ENCODE results near the gene JARID2.

JARID2 gene

GRCh38 chr6:15400572-15401004 lies 154.7 kb downstream of the JARID2 start:
- H3K9ac ChIP-seq (ENCODE audit: low read length): no peak overlapping the region
- H3F3A ChIP-seq (ENCODE audit: insufficient read depth, low read length): no peaks in the 10 kb centered on the region
- no peak overlapping the region for H3K4me2 ChIP-seq (ENCODE audit: low read length)
- no peaks in the 10 kb centered on the region for H3K27me3 ChIP-seq (ENCODE audit: insufficient read depth, low read length)
- no peaks in the 10 kb centered on the region for H3K9me3 ChIP-seq (ENCODE audit: low read length)
- no peak overlapping the region for H3K4me3 ChIP-seq (ENCODE audit: low read depth, low read length, poor library complexity, severe bottlenecking)
- no peak overlapping the region for H3K27ac ChIP-seq (ENCODE audit: low read depth, low read length, poor library complexity, severe bottlenecking)
- no peaks in the 10 kb centered on the region for H3K79me2 ChIP-seq (ENCODE audit: insufficient read depth, low read length)
- H3K36me3 ChIP-seq (ENCODE audit: insufficient read depth, low read length): no peaks in the 10 kb centered on the region
- H4K20me1 ChIP-seq (ENCODE audit: insufficient read depth, low read length): no peaks in the 10 kb centered on the region
- H2AFZ ChIP-seq (ENCODE audit: low read length): no peak overlapping the region
- TF ChIP-seq EZH2 (IDR thresholded peaks at IDR 0.05; ENCODE audit: borderline replicate concordance, low read length) (no peak), CTCF (IDR thresholded peaks at IDR 0.05; ENCODE audit: low read length) (no peak)
- no peaks in the 10 kb centered on the region for H3K9me2 ChIP-seq (ENCODE audit: low read depth, low read length)
- no peaks in the 10 kb centered on the region for H3K4me1 ChIP-seq (ENCODE audit: insufficient read depth, low read length, severe bottlenecking)

- H3K9me2 ChIP-seq (ENCODE audit: low read depth, low read length): no peaks in the 10 kb centered on the region
- no peaks in the 10 kb centered on the region for H3K27me3 ChIP-seq (ENCODE audit: insufficient read depth, low read length)
- H3K9me3 ChIP-seq (ENCODE audit: low read length): no peaks in the 10 kb centered on the region
- no peak overlapping the region for H3K9ac ChIP-seq (ENCODE audit: low read length)
- no peak overlapping the region for H3K4me3 ChIP-seq (ENCODE audit: low read depth, low read length, poor library complexity, severe bottlenecking)
- H3K4me1 ChIP-seq (ENCODE audit: insufficient read depth, low read length, severe bottlenecking): no peaks in the 10 kb centered on the region
- H4K20me1 ChIP-seq (ENCODE audit: insufficient read depth, low read length): no peaks in the 10 kb centered on the region
- TF ChIP-seq CTCF (IDR thresholded peaks at IDR 0.05; ENCODE audit: low read length): no peak
- TF ChIP-seq EZH2 (IDR thresholded peaks at IDR 0.05; ENCODE audit: borderline replicate concordance, low read length): no peak
- no peak overlapping the region for H3K4me2 ChIP-seq (ENCODE audit: low read length)
- H2AFZ ChIP-seq (ENCODE audit: low read length): no peak overlapping the region
- no peak overlapping the region for H3K27ac ChIP-seq (ENCODE audit: low read depth, low read length, poor library complexity, severe bottlenecking)
- H3F3A ChIP-seq (ENCODE audit: insufficient read depth, low read length): no peaks in the 10 kb centered on the region
- H3K36me3 ChIP-seq (ENCODE audit: insufficient read depth, low read length): no peaks in the 10 kb centered on the region
- H3K79me2 ChIP-seq (ENCODE audit: insufficient read depth, low read length): no peaks in the 10 kb centered on the region
Observed at GRCh38 chr6:15401120-15401519, 155.3 kb downstream of the JARID2 start.

- H3K27ac ChIP-seq (ENCODE audit: low read depth, low read length, poor library complexity, severe bottlenecking): no peak overlapping the region
Observed at GRCh38 chr6:15401769-15402250, 155.9 kb downstream of the JARID2 start.

More at GRCh38 chr6:15401769-15402250, 155.9 kb downstream of the JARID2 start:
- Histone ChIP-seq H3K4me2 (ENCODE audit: low read length) (no peak overlapping the region), H2AFZ (ENCODE audit: low read length) (no peak overlapping the region), H3K79me2 (ENCODE audit: insufficient read depth, low read length) (no peaks in the 10 kb centered on the region), H3F3A (ENCODE audit: insufficient read depth, low read length) (no peaks in the 10 kb centered on the region), H4K20me1 (ENCODE audit: insufficient read depth, low read length) (no peaks in the 10 kb centered on the region), H3K4me3 (ENCODE audit: low read depth, low read length, poor library complexity, severe bottlenecking) (no peak overlapping the region), H3K9me3 (ENCODE audit: low read length) (no peaks in the 10 kb centered on the region), H3K36me3 (ENCODE audit: insufficient read depth, low read length) (no peaks in the 10 kb centered on the region), H3K9me2 (ENCODE audit: low read depth, low read length) (no peaks in the 10 kb centered on the region), H3K9ac (ENCODE audit: low read length) (no peak overlapping the region), H3K4me1 (ENCODE audit: insufficient read depth, low read length, severe bottlenecking) (no peaks in the 10 kb centered on the region), H3K27me3 (ENCODE audit: insufficient read depth, low read length) (no peaks in the 10 kb centered on the region)
- TF ChIP-seq EZH2 (IDR thresholded peaks at IDR 0.05; ENCODE audit: borderline replicate concordance, low read length): no peak
- no peak for TF ChIP-seq CTCF (IDR thresholded peaks at IDR 0.05; ENCODE audit: low read length)

All from OCI-LY1 (cell line).